Caki2 (cell line): ENCODE results near the gene CIAO2A. TPM values are rescaled to one million over a fixed set of nuclear protein-coding genes. Genes with fewer than 3 reads are reported as not detected.

ENCODE experiments used
- DNase-seq: peaks from one replicate; pipeline ENCODE4 v3.0.0-alpha.2; 2015; ENCODE audit warnings: low read depth
- in situ Hi-C: cut with HindIII; loops from 2 replicates; pipeline ENCODE4 v1.10.0; 2016; ENCODE audit warnings: low sequenced_read_pairs, low pct_unique_long_range_greater_than_20kb, mixed read lengths
- total RNA-seq: library from RNA; depleted of rRNA; stranded (reverse); fragments of >200 nt; shearing (Covaris generic); gene quantifications from 2 replicates; pipeline ENCODE4 v1.2.3, GENCODE V29; 2014; ENCODE audit warnings: low replicate concordance

CIAO2A gene
- total RNA-seq, 1 experiment from 2014 or later: 139 TPM

- DNase-seq: no peak
- in situ Hi-C loops: no loop called here
Observed at GRCh38 chr15:64050281-64051092, 43.2 kb downstream of the CIAO2A start.

GRCh38 chr15:64048781-64049460, 44.7 kb downstream of the CIAO2A start:
- in situ Hi-C loops: no loop called here
- DNase-seq: no peak

GRCh38 chr15:64046421-64047153, 47.1 kb downstream of the CIAO2A start, which contains the start of gene DAPK2:
Gene DAPK2, minus strand, starts transcription at chr15:64046485. Its CDS starts 6,224 bp downstream, at chr15:64040261.
- DNase-seq: peak; percentile 75
- in situ Hi-C loops: no loop called here

- in situ Hi-C loops: no loop called here
- peak; percentile 28 for DNase-seq
Observed at GRCh38 chr15:64045774-64046420, 47.7 kb downstream of the CIAO2A start.

GRCh38 chr15:64045101-64045435, 48.6 kb downstream of the CIAO2A start:
- peak; percentile 13 for DNase-seq
- in situ Hi-C loops: no loop called here

GRCh38 chr15:64044300-64045100, 49.1 kb downstream of the CIAO2A start:
- DNase-seq: no peak
- in situ Hi-C loops: no loop called here

GRCh38 chr15:64038878-64039610, 54.6 kb downstream of the CIAO2A start:
- no peak for DNase-seq
- in situ Hi-C loops: no loop called here

- no peak for DNase-seq
- in situ Hi-C loops: no loop called here
Observed at GRCh38 chr15:64037966-64038365, 55.7 kb downstream of the CIAO2A start.

- in situ Hi-C loops: no loop called here
- DNase-seq: no peak
Observed at GRCh38 chr15:64037116-64037515, 56.5 kb downstream of the CIAO2A start.

GRCh38 chr15:64035525-64035924, 58.1 kb downstream of the CIAO2A start:
- in situ Hi-C loops: no loop called here

GRCh38 chr15:64034519-64034918, 59.1 kb downstream of the CIAO2A start:
- in situ Hi-C loops: no loop called here
- DNase-seq: no peak

More at GRCh38 chr15:64035525-64035924, 58.1 kb downstream of the CIAO2A start:
- DNase-seq: no peak

- in situ Hi-C loops: no loop called here
Observed at GRCh38 chr15:64032329-64032728, 61.3 kb downstream of the CIAO2A start.

GRCh38 chr15:64030123-64030522, 63.5 kb downstream of the CIAO2A start:
- in situ Hi-C loops: no loop called here
- DNase-seq: no peak

More at GRCh38 chr15:64032329-64032728, 61.3 kb downstream of the CIAO2A start:
- DNase-seq: no peak

- DNase-seq: no peak
- in situ Hi-C loops: no loop called here
Observed at GRCh38 chr15:64029633-64030032, 64.0 kb downstream of the CIAO2A start.

- no peak for DNase-seq
- in situ Hi-C loops: no loop called here
Observed at GRCh38 chr15:64029110-64029509, 64.5 kb downstream of the CIAO2A start.

GRCh38 chr15:64026591-64026990, 67.0 kb downstream of the CIAO2A start:
- in situ Hi-C loops: no loop called here
- no peak for DNase-seq
